ENCODE data around the gene RELB.

The RELB gene

GRCh38 chr19:45025264-45025663, 24.0 kb downstream of the RELB start:
- Histone ChIP-seq H3F3A (ENCODE audit: low read depth) (no peaks in the 10 kb centered on the region), H3K9me2 (replicated peaks; ENCODE audit: low read depth, low read length) (no peaks in the 10 kb centered on the region), H4K20me1 (ENCODE audit: insufficient read depth, low read length, poor library complexity, severe bottlenecking) (no peaks in the 10 kb centered on the region), H3K79me2 (ENCODE audit: insufficient read depth, low read length) (no peaks in the 10 kb centered on the region), H3K4me3 (ENCODE audit: low read length, poor library complexity, severe bottlenecking) (no peak overlapping the region), H3K27me3 (ENCODE audit: insufficient read depth, low read length, poor library complexity, severe bottlenecking) (no peaks in the 10 kb centered on the region), H3K4me2 (ENCODE audit: low read depth, low read length, poor library complexity, severe bottlenecking) (no peak overlapping the region), H3K36me3 (ENCODE audit: insufficient read depth, low read length) (no peaks in the 10 kb centered on the region), H3K9me3 (ENCODE audit: insufficient read depth, low read depth, low read length) (no peaks in the 10 kb centered on the region), H3K4me1 (ENCODE audit: insufficient read depth, low read length, poor library complexity, severe bottlenecking) (no peaks in the 10 kb centered on the region), H2AFZ (ENCODE audit: low read length) (no peak overlapping the region), H3K9ac (ENCODE audit: low read depth, low read length, poor library complexity, severe bottlenecking) (no peak overlapping the region)
- TF ChIP-seq EZH2phosphoT487 (IDR thresholded peaks at IDR 0.05; ENCODE audit: borderline replicate concordance) = no peak
- TF ChIP-seq CTCF (conservative IDR thresholded peaks at IDR 0.05; ENCODE audit: low read length) = no peak

- Histone ChIP-seq H3K4me3 (ENCODE audit: low read length, poor library complexity, severe bottlenecking) (no peak overlapping the region), H3F3A (ENCODE audit: low read depth) (no peaks in the 10 kb centered on the region), H3K4me1 (ENCODE audit: insufficient read depth, low read length, poor library complexity, severe bottlenecking) (no peaks in the 10 kb centered on the region), H3K79me2 (ENCODE audit: insufficient read depth, low read length) (no peaks in the 10 kb centered on the region), H3K9ac (ENCODE audit: low read depth, low read length, poor library complexity, severe bottlenecking) (no peak overlapping the region), H2AFZ (ENCODE audit: low read length) (no peak overlapping the region), H3K27me3 (ENCODE audit: insufficient read depth, low read length, poor library complexity, severe bottlenecking) (no peaks in the 10 kb centered on the region), H4K20me1 (ENCODE audit: insufficient read depth, low read length, poor library complexity, severe bottlenecking) (no peaks in the 10 kb centered on the region), H3K9me3 (ENCODE audit: insufficient read depth, low read depth, low read length) (no peaks in the 10 kb centered on the region), H3K9me2 (replicated peaks; ENCODE audit: low read depth, low read length) (no peaks in the 10 kb centered on the region), H3K4me2 (ENCODE audit: low read depth, low read length, poor library complexity, severe bottlenecking) (no peak overlapping the region), H3K36me3 (ENCODE audit: insufficient read depth, low read length) (no peaks in the 10 kb centered on the region)
- TF ChIP-seq CTCF (conservative IDR thresholded peaks at IDR 0.05; ENCODE audit: low read length) (no peak), EZH2phosphoT487 (IDR thresholded peaks at IDR 0.05; ENCODE audit: borderline replicate concordance) (no peak)
Observed at GRCh38 chr19:45027371-45027770, 26.1 kb downstream of the RELB start.

- Histone ChIP-seq H3K4me2 (ENCODE audit: low read depth, low read length, poor library complexity, severe bottlenecking) (no peak overlapping the region), H3F3A (ENCODE audit: low read depth) (no peaks in the 10 kb centered on the region), H3K9me2 (replicated peaks; ENCODE audit: low read depth, low read length) (no peaks in the 10 kb centered on the region), H3K79me2 (ENCODE audit: insufficient read depth, low read length) (no peaks in the 10 kb centered on the region), H3K27me3 (ENCODE audit: insufficient read depth, low read length, poor library complexity, severe bottlenecking) (no peaks in the 10 kb centered on the region), H3K9me3 (ENCODE audit: insufficient read depth, low read depth, low read length) (no peaks in the 10 kb centered on the region), H3K9ac (ENCODE audit: low read depth, low read length, poor library complexity, severe bottlenecking) (no peak overlapping the region), H4K20me1 (ENCODE audit: insufficient read depth, low read length, poor library complexity, severe bottlenecking) (no peaks in the 10 kb centered on the region), H3K36me3 (ENCODE audit: insufficient read depth, low read length) (peaks cover 4% of the 10 kb centered on the region; the same call in 1 of the 2 replicates), H3K4me3 (ENCODE audit: low read length, poor library complexity, severe bottlenecking) (no peak overlapping the region), H2AFZ (ENCODE audit: low read length) (no peak overlapping the region), H3K4me1 (ENCODE audit: insufficient read depth, low read length, poor library complexity, severe bottlenecking) (no peaks in the 10 kb centered on the region)
- TF ChIP-seq CTCF (conservative IDR thresholded peaks at IDR 0.05; ENCODE audit: low read length) (no peak), EZH2phosphoT487 (IDR thresholded peaks at IDR 0.05; ENCODE audit: borderline replicate concordance) (no peak)
Observed at GRCh38 chr19:45030825-45031224, 29.6 kb downstream of the RELB start.

Measured in Loucy (cell line).